H1 (cell line): Measurements from ENCODE around the gene NKX6-1. TPM values are rescaled to one million over a fixed set of nuclear protein-coding genes. Genes with fewer than 3 reads are reported as not detected.
A peak's percentile ranks its signal among the peaks of the same experiment; 100 is the strongest.

Experiments
- CTCF ChIA-PET: fragments of 300-600 bp; sonication (Branson Sonifier 250); formaldehyde crosslinking; loops from one replicate; lab custom pipeline; 2021; ENCODE audit not compliant: partially characterized antibody; lab: Charles Lee
- POLR2A ChIA-PET: fragments of 300-600 bp; sonication (Branson Sonifier 250); formaldehyde crosslinking; loops from one replicate; lab custom pipeline; 2021; ENCODE audit warnings: inconsistent platforms; ENCODE audit not compliant: partially characterized antibody; lab: Charles Lee
- DNase-seq, 2 experiments: peaks; one replicate each; pipeline versions ENCODE4 v3.0.0 to v3.0.0-alpha.2; 2010 to 2022; ENCODE audit warnings: low spot score in 2 of 2, low read depth in 1 of 2, mixed read lengths in 1 of 2
- FAIRE-seq: peaks from 2 replicates; lab custom pipeline; 2011; peaks lifted over from hg19 to GRCh38; lab: Jason Lieb, UNC
- H2AFZ ChIP-seq: 2 replicates; pipeline ENCODE4 v1.8.1; 2012; ENCODE audit warnings: low read length, inconsistent platforms
- H2AK5ac ChIP-seq: 2 replicates; pipeline ENCODE4 v1.6.1; 2013; ENCODE audit warnings: low read depth, low read length
- H2BK120ac ChIP-seq: replicated peaks from 2 replicates; pipeline ENCODE3; 2013; ENCODE audit warnings: low read depth, low read length, inconsistent platforms
- H2BK12ac ChIP-seq: 2 replicates; pipeline ENCODE4 v1.6.1; 2013; ENCODE audit warnings: low read depth, low read length
- H2BK15ac ChIP-seq: 2 replicates; pipeline ENCODE4 v1.6.1; 2013; ENCODE audit warnings: low read length
- H2BK20ac ChIP-seq: 2 replicates; pipeline ENCODE4 v1.6.1; 2013; ENCODE audit warnings: low read length
- H2BK5ac ChIP-seq: 2 replicates; pipeline ENCODE4 v1.6.1; 2013; ENCODE audit warnings: low read depth, low read length
- H3K14ac ChIP-seq: 2 replicates; pipeline ENCODE4 v1.6.1; 2013; ENCODE audit warnings: inconsistent platforms; ENCODE audit not compliant: insufficient read length
- H3K18ac ChIP-seq: 2 replicates; pipeline ENCODE4 v1.6.1; 2013; ENCODE audit warnings: low read length; ENCODE audit errors: extremely low read depth
- H3K23ac ChIP-seq: 2 replicates; pipeline ENCODE4 v1.6.1; 2013; ENCODE audit warnings: inconsistent platforms; ENCODE audit not compliant: insufficient read length
- H3K23me2 ChIP-seq: 2 replicates; pipeline ENCODE4 v1.6.1; 2013; ENCODE audit warnings: low read depth, low read length
- H3K27ac ChIP-seq: 2 replicates; pipeline ENCODE4 v1.6.1; 2011; ENCODE audit warnings: low read depth, low read length, inconsistent platforms
- H3K27me3 ChIP-seq, 4 experiments: replicated peaks in 1 of 4; 1 replicate in 1 of 4; 2 replicates in 3 of 4; pipeline versions ENCODE4 v1.6.1 to v1.8.1; 2011 to 2013; ENCODE audit warnings: low read length in 3 of 4, mild to moderate bottlenecking in 3 of 4, inconsistent platforms in 2 of 4, mixed read lengths in 2 of 4, moderate library complexity in 1 of 4; ENCODE audit not compliant: control insufficient read depth in 3 of 4, insufficient read depth in 3 of 4; ENCODE audit errors: extremely low read depth in 1 of 4
- H3K36me3 ChIP-seq, 4 experiments: 2 replicates each; pipeline versions ENCODE4 v1.6.1 to v1.8.1; 2011 to 2013; ENCODE audit warnings: mild to moderate bottlenecking in 4 of 4, low read length in 3 of 4, moderate library complexity in 2 of 4, control low read depth in 1 of 4, inconsistent platforms in 1 of 4; ENCODE audit not compliant: insufficient read depth in 4 of 4, control insufficient read depth in 2 of 4
- H3K4ac ChIP-seq: replicated peaks from 2 replicates; pipeline ENCODE3; 2013; ENCODE audit warnings: low read length, low read depth, mixed read lengths, inconsistent platforms; ENCODE audit not compliant: insufficient read length
- H3K4me1 ChIP-seq, 4 experiments: replicated peaks in 1 of 4; 1 replicate in 1 of 4; 2 replicates in 3 of 4; pipeline versions ENCODE4 v1.6.1 to v1.8.1; 2011 to 2013; ENCODE audit warnings: low read length in 3 of 4, inconsistent platforms in 2 of 4, mixed read lengths in 1 of 4; ENCODE audit not compliant: insufficient read depth in 4 of 4, control insufficient read depth in 3 of 4
- H3K4me2 ChIP-seq, 2 experiments: 2 replicates each; pipeline versions ENCODE4 v1.6.1 to v1.8.1; 2011 to 2013; ENCODE audit warnings: low read depth in 2 of 2, low read length in 2 of 2, control low read depth in 1 of 2, inconsistent platforms in 1 of 2, mild to moderate bottlenecking in 1 of 2; ENCODE audit not compliant: insufficient read depth in 1 of 2
- H3K4me3 ChIP-seq, 4 experiments: fragments of 200-600, 300-600 bp in 1 of 4; sonication (generic), shearing (Covaris generic), sonication (Bioruptor Twin) in 1 of 4; 2 replicates each; pipeline versions ENCODE4 v1.5.1 to v1.8.1; 2011 to 2016; ENCODE audit warnings: low read length in 4 of 4, low read depth in 3 of 4, control low read depth in 2 of 4, inconsistent platforms in 2 of 4, mild to moderate bottlenecking in 2 of 4, mixed read lengths in 1 of 4, moderate library complexity in 1 of 4; ENCODE audit not compliant: insufficient read depth in 2 of 4; ENCODE audit errors: extremely low read depth in 1 of 4
- H3K56ac ChIP-seq: replicated peaks from 2 replicates; pipeline ENCODE3; 2013; ENCODE audit warnings: low read depth, mild to moderate bottlenecking, mixed read lengths, low read length, inconsistent platforms; ENCODE audit not compliant: insufficient read length
- H3K79me1 ChIP-seq: 2 replicates; pipeline ENCODE4 v1.6.1; 2013; ENCODE audit warnings: low read depth, low read length, control low read depth
- H3K79me2 ChIP-seq, 2 experiments: 2 replicates each; pipeline versions ENCODE4 v1.6.1 to v1.8.1; 2012 to 2013; ENCODE audit warnings: low read length in 2 of 2, mild to moderate bottlenecking in 2 of 2, inconsistent platforms in 1 of 2; ENCODE audit not compliant: insufficient read depth in 2 of 2, control insufficient read depth in 1 of 2
- H3K9ac ChIP-seq, 4 experiments: replicated peaks in 1 of 4; 1 replicate in 1 of 4; 2 replicates in 3 of 4; pipeline versions ENCODE4 v1.6.1 to v1.8.1; 2011 to 2013; ENCODE audit warnings: low read depth in 3 of 4, low read length in 3 of 4, control low read depth in 2 of 4, mild to moderate bottlenecking in 2 of 4, moderate library complexity in 2 of 4, inconsistent platforms in 1 of 4; ENCODE audit errors: extremely low read depth in 1 of 4
- H3K9me3 ChIP-seq, 2 experiments: 2 replicates each; pipeline versions ENCODE4 v1.6.1 to v1.8.1; 2012 to 2013; ENCODE audit warnings: mild to moderate bottlenecking in 2 of 2, moderate library complexity in 2 of 2, control low read depth in 1 of 2, inconsistent platforms in 1 of 2, low read depth in 1 of 2, low read length in 1 of 2, mixed read lengths in 1 of 2; ENCODE audit not compliant: insufficient read depth in 2 of 2
- H4K20me1 ChIP-seq, 2 experiments: replicated peaks in 1 of 2; 2 replicates each; pipeline versions ENCODE3 to v1.8.1; 2011 to 2013; ENCODE audit warnings: inconsistent platforms in 2 of 2, low read length in 2 of 2, mild to moderate bottlenecking in 1 of 2; ENCODE audit not compliant: insufficient read depth in 2 of 2, control insufficient read depth in 1 of 2
- H4K5ac ChIP-seq: 2 replicates; pipeline ENCODE4 v1.6.1; 2013; ENCODE audit warnings: low read length, low read depth, mixed read lengths, inconsistent platforms; ENCODE audit not compliant: insufficient read length
- H4K8ac ChIP-seq: 2 replicates; pipeline ENCODE4 v1.8.0; 2013; ENCODE audit warnings: mild to moderate bottlenecking, moderate library complexity, low read length, inconsistent platforms; ENCODE audit not compliant: insufficient read depth; ENCODE audit errors: extremely low read depth
- H4K91ac ChIP-seq: replicated peaks from 2 replicates; pipeline ENCODE3; 2013; ENCODE audit warnings: low read length, mixed read lengths, inconsistent platforms; ENCODE audit not compliant: insufficient read length
- ASH2L ChIP-seq: fragments of 200-600, 300-600 bp; sonication (generic); IDR thresholded peaks from one replicate; pipeline ENCODE4 v1.7.1; 2017; ENCODE audit warnings: low read length
- BACH1 ChIP-seq: IDR thresholded peaks from 2 replicates; pipeline ENCODE4 v1.6.1; 2012; ENCODE audit warnings: low read length, improper control_type of control experiment
- BRCA1 ChIP-seq: IDR thresholded peaks from 2 replicates; pipeline ENCODE4 v1.6.1; 2012; ENCODE audit warnings: low read depth, low read length, improper control_type of control experiment
- EGR1 ChIP-seq: IDR thresholded peaks from 2 replicates; pipeline ENCODE4 v1.6.1; 2011; ENCODE audit warnings: low read depth, low read length, borderline replicate concordance
- JUN ChIP-seq: IDR thresholded peaks from 2 replicates; pipeline ENCODE4 v1.6.1; 2011; ENCODE audit warnings: low read depth, mild to moderate bottlenecking, improper control_type of control experiment, low read length
- JUND ChIP-seq: IDR thresholded peaks from 2 replicates; pipeline ENCODE4 v1.6.1; 2011; ENCODE audit warnings: mild to moderate bottlenecking, improper control_type of control experiment, low read length
- NRF1 ChIP-seq: IDR thresholded peaks from 2 replicates; pipeline ENCODE4 v1.6.1; 2011; ENCODE audit warnings: mild to moderate bottlenecking, low read depth, low read length, improper control_type of control experiment
- POLR2A ChIP-seq, 2 experiments: IDR thresholded peaks; 1 replicate in 1 of 2; 2 replicates in 1 of 2; pipeline ENCODE4 v1.6.1; 2011; ENCODE audit warnings: low read depth in 2 of 2, low read length in 2 of 2, mild to moderate bottlenecking in 2 of 2; ENCODE audit errors: control extremely low read depth in 1 of 2
- SIRT6 ChIP-seq: IDR thresholded peaks from one replicate; pipeline ENCODE4 v1.7.1; 2012; ENCODE audit warnings: low read length, inconsistent platforms
- SP2 ChIP-seq: IDR thresholded peaks from 2 replicates; pipeline ENCODE4 v1.6.1; 2012; ENCODE audit warnings: mild to moderate bottlenecking, low read length, inconsistent platforms
- SUZ12 ChIP-seq: fragments of 200-600 bp; sonication (generic); IDR thresholded peaks from 2 replicates; pipeline ENCODE4 v1.6.1; 2012; ENCODE audit warnings: mild to moderate bottlenecking, inconsistent platforms, low read length, moderate library complexity, mixed read lengths
- TCF12 ChIP-seq: IDR thresholded peaks from 2 replicates; pipeline ENCODE4 v1.6.1; 2011; ENCODE audit warnings: low read depth, mild to moderate bottlenecking, low read length
- TEAD4 ChIP-seq: IDR thresholded peaks from 2 replicates; pipeline ENCODE4 v1.6.1; 2012; ENCODE audit warnings: low read depth, low read length, inconsistent platforms, mixed read lengths
- YY1 ChIP-seq: IDR thresholded peaks from 2 replicates; pipeline ENCODE4 v1.6.1; 2011; ENCODE audit warnings: low read depth, mild to moderate bottlenecking, low read length
- WGBS, 2 experiments: shearing (Covaris generic) in 1 of 2; methylation state at CpG; one replicate each; pipeline versions ENCODE4 v1.1.6 to v1.1.7; 2013 to 2015; ENCODE audit warnings: low lambda C conversion rate in 2 of 2, mixed read lengths in 2 of 2, inconsistent platforms in 1 of 2, low coverage in 1 of 2, missing lambda C conversion rate in 1 of 2; ENCODE audit not compliant: insufficient replicate concordance in 2 of 2, insufficient coverage in 1 of 2, insufficient read length in 1 of 2; ENCODE audit errors: extremely low coverage in 1 of 2, missing lambda C conversion rate in 1 of 2; 5-methylcytosine and 5-hydroxymethylcytosine counted together
- polyA plus RNA-seq, 7 experiments: library from polyadenylated mRNA; depleted of rRNA in 3 of 7; stranded (reverse) in 5 of 7; unstranded in 2 of 7; fragments of >200 nt in 5 of 7; fragments of 200-250 nt in 2 of 7; gene quantifications; 1 replicate in 5 of 7; 2 replicates in 1 of 7; 4 replicates in 1 of 7; pipeline versions ENCODE4 v1.2.1 to v1.2.3, GENCODE V29; 2011 to 2013; ENCODE audit warnings: missing spikeins in 2 of 7, mixed read lengths in 2 of 7
- total RNA-seq: library from RNA; stranded (reverse); fragmentation: NEBNext Ultra II Directional; extraction: Animal tissue kit (Norgen Biotek cat#: 25700); gene quantifications from 2 replicates; pipeline ENCODE4 v1.2.1, GENCODE V29; 2021
- TF ChIP-seq, protein P1 (sequence below): IDR thresholded peaks from 2 replicates; pipeline ENCODE4 v1.6.1; 2011; ENCODE audit warnings: low read length, improper control_type of control experiment

NKX6-1 gene
- total and polyA plus RNA-seq, 2 of the 8 experiments (the other 6 are each of a cell fraction or from before 2014, with no cell fraction given), result 0.03 to 0.45 TPM

DNA sequence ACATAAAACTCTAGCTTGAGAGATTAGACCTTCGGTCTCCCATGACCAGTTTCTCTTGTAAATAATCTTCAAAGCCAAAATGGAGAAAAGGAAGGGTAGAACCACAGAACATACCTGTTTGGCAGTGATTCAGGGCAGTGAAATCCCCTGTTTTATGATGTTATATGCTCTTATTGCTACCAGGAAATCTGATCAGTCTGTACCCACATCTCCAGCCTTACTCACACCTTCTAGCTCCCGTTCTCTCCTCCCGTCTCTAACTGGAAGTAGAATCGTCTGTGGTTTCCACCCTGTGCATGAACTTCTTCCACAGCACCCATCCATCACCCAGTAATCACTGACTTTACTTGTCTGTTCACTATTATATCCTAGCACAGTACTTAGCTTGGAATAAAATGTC is 42.9 kb downstream of the NKX6-1 start:
- Histone ChIP-seq H4K8ac (no peak overlapping the region), H3K14ac (no peak overlapping the region)
- CTCF ChIA-PET, result interaction anchor here (1.5 kb wide), 1 partner anchor 27 kb away, joined by 6 read pairs; no protein-coding TSS in a partner anchor

More for the DNA sequence above, 42.9 kb downstream of the NKX6-1 start:
- POLR2A ChIA-PET, result no interaction called here
- WGBS, 2 experiments, result 91% methylated on average over 4 of the region's 4 CpGs; no CpG with 5 or more reads in 1 of the 2 experiments
- Histone ChIP-seq H3K79me2 (no peaks in the 10 kb centered on the region), H3K4ac (no peak overlapping the region), H2BK12ac (no peak overlapping the region), H3K18ac (no peak overlapping the region), H3K27me3 (no peaks in the 10 kb centered on the region), H3K4me3 (no peak overlapping the region), H2BK120ac (no peak overlapping the region), H4K91ac (no peak overlapping the region), H3K79me1 (no peaks in the 10 kb centered on the region), H2AFZ (peak overlapping the region; percentile 84; the same call in 1 of the 2 replicates), H3K4me2 (no peak overlapping the region), H2BK15ac (no peak overlapping the region), H3K4me1 (no peaks in the 10 kb centered on the region), H2AK5ac (no peak overlapping the region), H2BK5ac (no peak overlapping the region), H3K36me3 (no peaks in the 10 kb centered on the region), H4K5ac (no peak overlapping the region), H3K9me3 (no peaks in the 10 kb centered on the region), H3K27ac (no peak overlapping the region), H3K56ac (no peak overlapping the region), H3K23me2 (no peaks in the 10 kb centered on the region; the same call in 1 of the 2 replicates), H3K23ac (no peak overlapping the region), H2BK20ac (no peak overlapping the region), H4K20me1 (no peaks in the 10 kb centered on the region), H3K9ac (no peak overlapping the region)
- no peak for FAIRE-seq
- DNase-seq, result no peak
- TF ChIP-seq POLR2A (IDR thresholded peaks at IDR 0.05; ENCODE audit: control extremely low read depth in 1 of 2, low read depth in 2 of 2, low read length in 2 of 2) (no peak), YY1 (no peak), BACH1 (no peak), TEAD4 (no peak), SP2 (no peak), SIRT6 (no peak), EGR1 (no peak), BRCA1 (no peak), ASH2L (no peak), JUN (no peak), JUND (no peak), SUZ12 (no peak), NRF1 (no peak), TCF12 (no peak)
- TF ChIP-seq, protein P1, sequence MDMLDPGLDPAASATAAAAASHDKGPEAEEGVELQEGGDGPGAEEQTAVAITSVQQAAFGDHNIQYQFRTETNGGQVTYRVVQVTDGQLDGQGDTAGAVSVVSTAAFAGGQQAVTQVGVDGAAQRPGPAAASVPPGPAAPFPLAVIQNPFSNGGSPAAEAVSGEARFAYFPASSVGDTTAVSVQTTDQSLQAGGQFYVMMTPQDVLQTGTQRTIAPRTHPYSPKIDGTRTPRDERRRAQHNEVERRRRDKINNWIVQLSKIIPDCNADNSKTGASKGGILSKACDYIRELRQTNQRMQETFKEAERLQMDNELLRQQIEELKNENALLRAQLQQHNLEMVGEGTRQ, result no peak
